DMS153 treated with DMSO at 0.1 percent for 48 hours (cell line): ENCODE data around the gene INPP4B.
"Not testable (repeated sequence)": the region's sequence is repeated elsewhere in the genome, so short reads cannot be mapped to it uniquely, and the experiment has no call there.

Source experiments
- DNase-seq: peaks from one replicate; lab custom pipeline; 2025; ENCODE audit not compliant: unreplicated experiment; lab: John Stamatoyannopoulos, UW

INPP4B gene

GRCh38 chr4:142549726-142550463 lies 296.2 kb downstream of the INPP4B start:
- DNase-seq = peak; percentile 99

- DNase-seq = no peak
Observed at GRCh38 chr4:142549248-142549647, 296.9 kb downstream of the INPP4B start.

GRCh38 chr4:142548491-142548890 lies 297.6 kb downstream of the INPP4B start:
- DNase-seq = no peak

- DNase-seq = no peak
Observed at GRCh38 chr4:142547974-142548373, 298.1 kb downstream of the INPP4B start.

GRCh38 chr4:142544594-142544993 lies 301.5 kb downstream of the INPP4B start:
- no peak for DNase-seq

- DNase-seq = no peak
Observed at GRCh38 chr4:142544039-142544438, 302.1 kb downstream of the INPP4B start.

GRCh38 chr4:142540483-142540804 lies 305.7 kb downstream of the INPP4B start:
- no peak for DNase-seq

GRCh38 chr4:142539796-142540482 lies 306.2 kb downstream of the INPP4B start:
- DNase-seq = no peak

GRCh38 chr4:142535009-142535408 lies 311.1 kb downstream of the INPP4B start:
- DNase-seq = no peak

- no peak for DNase-seq
Observed at GRCh38 chr4:142532054-142532453, 314.0 kb downstream of the INPP4B start.

GRCh38 chr4:142530728-142531127 lies 315.4 kb downstream of the INPP4B start:
- DNase-seq = no peak

GRCh38 chr4:142528433-142528832 lies 317.7 kb downstream of the INPP4B start:
- DNase-seq = no peak

GRCh38 chr4:142523111-142523510 lies 323.0 kb downstream of the INPP4B start:
- DNase-seq = no peak

GRCh38 chr4:142519342-142519741 lies 326.8 kb downstream of the INPP4B start:
- DNase-seq = no peak

GRCh38 chr4:142516686-142517526 lies 329.2 kb downstream of the INPP4B start:
- no peak for DNase-seq

- no peak for DNase-seq
Observed at GRCh38 chr4:142512161-142512560, 333.9 kb downstream of the INPP4B start.

- DNase-seq = no peak
Observed at GRCh38 chr4:142509881-142510280, 336.2 kb downstream of the INPP4B start.

- not testable (repeated sequence) for DNase-seq
Observed at GRCh38 chr4:142509381-142509780, 336.7 kb downstream of the INPP4B start.

- DNase-seq = no peak
Observed at GRCh38 chr4:142500966-142501365, 345.1 kb downstream of the INPP4B start.

- no peak for DNase-seq
Observed at GRCh38 chr4:142497606-142498005, 348.5 kb downstream of the INPP4B start.

GRCh38 chr4:142493255-142494110 lies 352.6 kb downstream of the INPP4B start:
- DNase-seq = no peak
